22Rv1 (cell line): ENCODE results near the gene PRSS8.

Experiments used
- CTCF ChIP-seq: fragments of 450-650 bp; IDR thresholded peaks from 2 replicates; pipeline ENCODE4 v1.5.1; 2017; ENCODE audit warnings: mild to moderate bottlenecking
- ZFX ChIP-seq: fragments of 450-650 bp; IDR thresholded peaks from 2 replicates; pipeline ENCODE4 v1.6.1; 2017; ENCODE audit warnings: antibody characterized with exemption, borderline replicate concordance

- TF ChIP-seq CTCF (no peak), ZFX (no peak)
These were observed 27.3 kb downstream of the PRSS8 start, which contains the start of gene BCKDK for GRCh38 chr16:31108035-31108793.
